ENCODE measurements around the gene CAPN14.

Gene CAPN14

DNA sequence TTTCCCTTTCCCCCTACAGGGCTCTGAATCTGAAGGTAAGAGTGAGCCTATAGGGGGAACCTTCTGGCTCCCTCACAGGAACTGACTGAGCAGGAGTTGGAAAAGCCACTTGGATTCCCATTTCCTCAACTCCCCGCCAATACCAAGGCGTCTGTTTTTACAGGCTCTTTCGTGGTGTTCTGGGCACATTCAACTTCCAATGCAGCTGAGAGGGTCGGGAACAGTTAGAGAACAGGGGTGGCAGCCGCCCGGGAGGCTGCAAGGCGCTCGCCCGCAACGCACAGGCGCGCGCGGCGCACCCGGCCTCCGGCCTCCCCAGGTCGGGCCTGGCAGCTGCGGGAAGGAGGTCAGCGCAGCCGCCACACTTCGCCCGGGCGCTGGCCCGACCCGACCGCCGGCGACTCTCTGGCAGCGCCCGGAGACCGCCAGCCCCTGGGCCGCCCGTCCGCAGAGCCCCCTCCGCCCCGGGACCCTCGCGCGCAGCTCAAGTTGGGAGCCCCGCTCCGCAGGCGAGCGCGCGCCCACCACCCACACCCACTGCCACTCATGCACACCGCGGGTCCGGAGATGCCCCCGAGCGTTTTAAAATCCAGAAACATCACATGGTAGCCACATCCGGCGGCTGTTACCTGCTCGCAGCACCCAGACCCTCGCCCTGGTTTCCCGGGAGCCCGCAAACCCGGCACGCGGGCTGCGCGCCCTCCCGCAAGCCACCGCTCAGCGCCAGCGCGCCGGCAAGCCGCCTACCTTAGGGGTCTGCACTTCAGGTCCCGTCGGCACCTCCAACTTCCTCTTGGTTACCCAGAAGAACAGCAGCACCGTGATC, 79.9 kb downstream of the CAPN14 start:
- Histone ChIP-seq H3K9ac (ENCODE audit: low read depth, low read length, poor library complexity) (peak overlapping the region; percentile 70), H3K4ac (ENCODE audit: low read length) (no peak overlapping the region), H3K27ac (replicated peaks; ENCODE audit: low read length) (no peak overlapping the region), H3K4me1 (ENCODE audit: control insufficient read depth in 2 of 2, insufficient read depth in 1 of 2, low read depth in 1 of 2, low read length in 2 of 2) (no peaks in the 10 kb centered on the region), H2BK120ac (ENCODE audit: low read depth, low read length) (no peak overlapping the region), H3K9me3 (replicated peaks in 1 of 2; ENCODE audit: control insufficient read depth in 2 of 2, insufficient read depth in 1 of 2, low read depth in 1 of 2, low read length in 2 of 2) (no peaks in the 10 kb centered on the region), H2BK5ac (ENCODE audit: low read length) (peak overlapping the region; percentile 19), H2BK15ac (ENCODE audit: low read length) (peak overlapping the region; percentile 62), H4K91ac (ENCODE audit: low read depth, low read length, poor library complexity) (no peak overlapping the region), H3K4me3 (ENCODE audit: low read length in 2 of 2) (peak overlapping the region in 1 of 2 donors; percentile 82), H3K36me3 (replicated peaks in 1 of 2; ENCODE audit: control insufficient read depth in 2 of 2, insufficient read depth in 2 of 2, low read length in 2 of 2) (no peaks in the 10 kb centered on the region), H3K14ac (ENCODE audit: low read length) (no peak overlapping the region), H2BK12ac (ENCODE audit: low read length) (no peak overlapping the region), H2AK5ac (ENCODE audit: low read depth, low read length) (no peak overlapping the region), H3K4me2 (ENCODE audit: insufficient read depth, low read length, poor library complexity, severe bottlenecking) (peak overlapping the region; percentile 88), H2AFZ (ENCODE audit: low read length) (peak overlapping the region; percentile 89), H3K18ac (ENCODE audit: low read length) (peak overlapping the region; percentile 91), H3K27me3 (ENCODE audit: control insufficient read depth in 3 of 3, insufficient read depth in 3 of 3, low read depth in 1 of 3, low read length in 3 of 3) (peaks cover 2 to 97% (median 34%) of the 10 kb centered on the region in 3 experiments), H4K8ac (ENCODE audit: low read depth, low read length) (no peak overlapping the region), H3K23ac (ENCODE audit: low read depth, low read length, poor library complexity) (no peak overlapping the region), H3K79me1 (ENCODE audit: low read depth, low read length) (no peaks in the 10 kb centered on the region)
- peak; percentile 14 for DNase-seq (ENCODE audit: low spot score)
- no CpG with 5 or more reads among the region's 72 CpGs for WGBS, 2 donors (ENCODE audit: extremely low coverage in 2 of 2, insufficient read length in 2 of 2, insufficient replicate concordance in 1 of 2)

DNA sequence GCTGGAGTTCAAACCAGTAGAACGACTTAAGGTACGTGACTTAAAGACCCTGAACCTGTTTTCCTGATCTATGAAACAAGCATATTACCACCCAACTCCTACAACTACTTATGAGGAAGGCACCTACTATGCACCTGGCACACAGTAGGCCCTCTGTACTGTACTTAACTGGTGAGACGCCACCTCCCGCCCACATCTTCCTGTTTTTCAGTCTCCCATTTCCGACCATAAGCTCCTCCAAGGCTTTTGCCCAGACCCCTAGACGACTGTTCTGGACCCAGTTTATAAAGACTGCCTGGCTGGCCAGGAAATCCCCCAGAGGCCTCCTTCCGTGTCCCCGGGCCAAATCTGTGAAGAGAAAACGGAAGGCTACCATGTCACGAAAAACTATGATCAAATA, 80.6 kb downstream of the CAPN14 start:
- no peak overlapping the region for H2AK5ac ChIP-seq (ENCODE audit: low read depth, low read length)
- no peak overlapping the region for H4K91ac ChIP-seq (ENCODE audit: low read depth, low read length, poor library complexity)
- H3K14ac ChIP-seq (ENCODE audit: low read length): no peak overlapping the region
- no peak overlapping the region for H2BK120ac ChIP-seq (ENCODE audit: low read depth, low read length)
- H3K9ac ChIP-seq (ENCODE audit: low read depth, low read length, poor library complexity): peak overlapping the region; percentile 7
- no peaks in the 10 kb centered on the region for H3K36me3 ChIP-seq (replicated peaks in 1 of 2; ENCODE audit: control insufficient read depth in 2 of 2, insufficient read depth in 2 of 2, low read length in 2 of 2)
- H2BK15ac ChIP-seq (ENCODE audit: low read length): no peak overlapping the region
- no CpG with 5 or more reads among the region's 10 CpGs for WGBS, 2 donors (ENCODE audit: extremely low coverage in 2 of 2, insufficient read length in 2 of 2, insufficient replicate concordance in 1 of 2)
- no peak overlapping the region for H3K4ac ChIP-seq (ENCODE audit: low read length)
- no peak overlapping the region for H3K4me2 ChIP-seq (ENCODE audit: insufficient read depth, low read length, poor library complexity, severe bottlenecking)
- H3K4me3 ChIP-seq (ENCODE audit: low read length in 2 of 2): no peak overlapping the region
- no peak overlapping the region for H3K27ac ChIP-seq (replicated peaks; ENCODE audit: low read length)
- H3K18ac ChIP-seq (ENCODE audit: low read length): no peak overlapping the region
- no peaks in the 10 kb centered on the region for H3K79me1 ChIP-seq (ENCODE audit: low read depth, low read length)
- no peak overlapping the region for H4K8ac ChIP-seq (ENCODE audit: low read depth, low read length)
- DNase-seq (ENCODE audit: low spot score): no peak
- no peak overlapping the region for H2BK12ac ChIP-seq (ENCODE audit: low read length)
- no peak overlapping the region for H2AFZ ChIP-seq (ENCODE audit: low read length)
- peaks cover 2 to 96% (median 34%) of the 10 kb centered on the region in 3 experiments for H3K27me3 ChIP-seq (ENCODE audit: control insufficient read depth in 3 of 3, insufficient read depth in 3 of 3, low read depth in 1 of 3, low read length in 3 of 3)
- no peak overlapping the region for H3K23ac ChIP-seq (ENCODE audit: low read depth, low read length, poor library complexity)
- H3K4me1 ChIP-seq (ENCODE audit: control insufficient read depth in 2 of 2, insufficient read depth in 1 of 2, low read depth in 1 of 2, low read length in 2 of 2): no peaks in the 10 kb centered on the region
- no peaks in the 10 kb centered on the region for H3K9me3 ChIP-seq (replicated peaks in 1 of 2; ENCODE audit: control insufficient read depth in 2 of 2, insufficient read depth in 1 of 2, low read depth in 1 of 2, low read length in 2 of 2)
- no peak overlapping the region for H2BK5ac ChIP-seq (ENCODE audit: low read length)

DNA sequence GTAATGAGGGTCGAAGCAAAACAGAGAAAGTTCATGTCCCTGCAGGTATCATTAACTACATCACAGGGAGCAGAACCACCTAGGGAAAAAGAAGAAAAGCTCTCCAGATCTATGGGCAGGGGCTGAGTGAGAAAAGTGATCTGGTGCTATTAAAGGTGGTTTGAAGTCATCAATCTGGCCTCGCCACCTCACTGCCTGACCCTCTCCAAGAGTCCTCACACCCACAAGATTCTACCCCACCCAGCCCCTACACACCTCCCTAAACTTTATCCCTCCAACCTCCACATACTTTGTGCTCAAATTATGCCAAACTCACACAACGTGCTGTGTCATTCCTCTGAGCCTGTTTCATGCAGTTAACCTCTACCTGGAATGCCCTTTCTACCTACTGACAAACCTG, 81.3 kb downstream of the CAPN14 start:
- Histone ChIP-seq H3K27me3 (ENCODE audit: control insufficient read depth in 3 of 3, insufficient read depth in 3 of 3, low read depth in 1 of 3, low read length in 3 of 3) (peaks cover 2 to 93% (median 34%) of the 10 kb centered on the region in 3 experiments), H3K4me3 (ENCODE audit: low read length in 2 of 2) (no peak overlapping the region), H2AFZ (ENCODE audit: low read length) (no peak overlapping the region), H2BK15ac (ENCODE audit: low read length) (no peak overlapping the region), H2BK120ac (ENCODE audit: low read depth, low read length) (no peak overlapping the region), H3K27ac (replicated peaks; ENCODE audit: low read length) (no peak overlapping the region), H3K23ac (ENCODE audit: low read depth, low read length, poor library complexity) (no peak overlapping the region), H4K8ac (ENCODE audit: low read depth, low read length) (no peak overlapping the region), H3K14ac (ENCODE audit: low read length) (no peak overlapping the region), H3K4me2 (ENCODE audit: insufficient read depth, low read length, poor library complexity, severe bottlenecking) (no peak overlapping the region), H3K4ac (ENCODE audit: low read length) (no peak overlapping the region), H3K36me3 (replicated peaks in 1 of 2; ENCODE audit: control insufficient read depth in 2 of 2, insufficient read depth in 2 of 2, low read length in 2 of 2) (no peaks in the 10 kb centered on the region), H2AK5ac (ENCODE audit: low read depth, low read length) (no peak overlapping the region), H2BK5ac (ENCODE audit: low read length) (no peak overlapping the region), H2BK12ac (ENCODE audit: low read length) (no peak overlapping the region), H3K9me3 (replicated peaks in 1 of 2; ENCODE audit: control insufficient read depth in 2 of 2, insufficient read depth in 1 of 2, low read depth in 1 of 2, low read length in 2 of 2) (no peaks in the 10 kb centered on the region), H3K18ac (ENCODE audit: low read length) (no peak overlapping the region), H3K4me1 (ENCODE audit: control insufficient read depth in 2 of 2, insufficient read depth in 1 of 2, low read depth in 1 of 2, low read length in 2 of 2) (peaks cover 0 to 2% of the 10 kb centered on the region in 2 donors), H3K9ac (ENCODE audit: low read depth, low read length, poor library complexity) (no peak overlapping the region), H3K79me1 (ENCODE audit: low read depth, low read length) (no peaks in the 10 kb centered on the region), H4K91ac (ENCODE audit: low read depth, low read length, poor library complexity) (no peak overlapping the region)
- DNase-seq (ENCODE audit: low spot score): no peak
- WGBS, 2 donors (ENCODE audit: extremely low coverage in 2 of 2, insufficient read length in 2 of 2, insufficient replicate concordance in 1 of 2): no CpG with 5 or more reads among the region's 3 CpGs

DNA sequence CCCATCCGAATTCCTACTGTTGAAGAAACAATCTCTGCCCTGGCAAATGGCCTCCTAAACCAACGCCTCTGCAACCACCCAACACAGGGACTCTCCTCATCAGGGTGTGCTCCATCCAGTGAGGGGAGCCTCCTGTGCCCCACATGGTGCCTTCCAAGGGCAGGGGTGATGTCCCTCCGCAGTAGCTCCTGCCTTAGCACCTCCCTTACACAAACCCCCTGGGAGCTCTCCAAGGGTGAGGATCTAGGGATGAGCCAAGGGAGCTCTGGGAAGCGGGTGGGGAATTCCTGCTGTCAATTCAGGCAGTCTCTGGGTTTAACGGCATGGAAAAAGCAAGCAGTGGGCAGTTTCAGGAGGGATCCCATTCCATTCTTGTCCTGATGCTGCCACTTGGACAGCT, 82.8 kb downstream of the CAPN14 start:
- no peak overlapping the region for H3K14ac ChIP-seq (ENCODE audit: low read length)
- no peak overlapping the region for H2BK120ac ChIP-seq (ENCODE audit: low read depth, low read length)
- no peak overlapping the region for H4K91ac ChIP-seq (ENCODE audit: low read depth, low read length, poor library complexity)
- no peak overlapping the region for H2BK15ac ChIP-seq (ENCODE audit: low read length)
- no peak overlapping the region for H4K8ac ChIP-seq (ENCODE audit: low read depth, low read length)
- no peak for DNase-seq (ENCODE audit: low spot score)
- no peaks in the 10 kb centered on the region for H3K9me3 ChIP-seq (replicated peaks in 1 of 2; ENCODE audit: control insufficient read depth in 2 of 2, insufficient read depth in 1 of 2, low read depth in 1 of 2, low read length in 2 of 2)
- H3K23ac ChIP-seq (ENCODE audit: low read depth, low read length, poor library complexity): no peak overlapping the region
- H2BK5ac ChIP-seq (ENCODE audit: low read length): no peak overlapping the region
- no peak overlapping the region for H3K4me3 ChIP-seq (ENCODE audit: low read length in 2 of 2)
- no peak overlapping the region for H2AK5ac ChIP-seq (ENCODE audit: low read depth, low read length)
- no peak overlapping the region for H3K27ac ChIP-seq (replicated peaks; ENCODE audit: low read length)
- no CpG with 5 or more reads among the region's 5 CpGs for WGBS, 2 donors (ENCODE audit: extremely low coverage in 2 of 2, insufficient read length in 2 of 2, insufficient replicate concordance in 1 of 2)
- no peaks in the 10 kb centered on the region for H3K79me1 ChIP-seq (ENCODE audit: low read depth, low read length)
- no peak overlapping the region for H2BK12ac ChIP-seq (ENCODE audit: low read length)
- no peak overlapping the region for H3K4me2 ChIP-seq (ENCODE audit: insufficient read depth, low read length, poor library complexity, severe bottlenecking)
- peaks cover 4 to 7% of the 10 kb centered on the region in 2 donors for H3K4me1 ChIP-seq (ENCODE audit: control insufficient read depth in 2 of 2, insufficient read depth in 1 of 2, low read depth in 1 of 2, low read length in 2 of 2)
- no peak overlapping the region for H2AFZ ChIP-seq (ENCODE audit: low read length)
- peaks cover 2 to 78% (median 32%) of the 10 kb centered on the region in 3 experiments for H3K27me3 ChIP-seq (ENCODE audit: control insufficient read depth in 3 of 3, insufficient read depth in 3 of 3, low read depth in 1 of 3, low read length in 3 of 3)
- no peaks in the 10 kb centered on the region for H3K36me3 ChIP-seq (replicated peaks in 1 of 2; ENCODE audit: control insufficient read depth in 2 of 2, insufficient read depth in 2 of 2, low read length in 2 of 2)
- no peak overlapping the region for H3K18ac ChIP-seq (ENCODE audit: low read length)
- H3K9ac ChIP-seq (ENCODE audit: low read depth, low read length, poor library complexity): no peak overlapping the region
- H3K4ac ChIP-seq (ENCODE audit: low read length): no peak overlapping the region
